ENCODE measurements around the gene STYXL1.

Gene STYXL1

DNA sequence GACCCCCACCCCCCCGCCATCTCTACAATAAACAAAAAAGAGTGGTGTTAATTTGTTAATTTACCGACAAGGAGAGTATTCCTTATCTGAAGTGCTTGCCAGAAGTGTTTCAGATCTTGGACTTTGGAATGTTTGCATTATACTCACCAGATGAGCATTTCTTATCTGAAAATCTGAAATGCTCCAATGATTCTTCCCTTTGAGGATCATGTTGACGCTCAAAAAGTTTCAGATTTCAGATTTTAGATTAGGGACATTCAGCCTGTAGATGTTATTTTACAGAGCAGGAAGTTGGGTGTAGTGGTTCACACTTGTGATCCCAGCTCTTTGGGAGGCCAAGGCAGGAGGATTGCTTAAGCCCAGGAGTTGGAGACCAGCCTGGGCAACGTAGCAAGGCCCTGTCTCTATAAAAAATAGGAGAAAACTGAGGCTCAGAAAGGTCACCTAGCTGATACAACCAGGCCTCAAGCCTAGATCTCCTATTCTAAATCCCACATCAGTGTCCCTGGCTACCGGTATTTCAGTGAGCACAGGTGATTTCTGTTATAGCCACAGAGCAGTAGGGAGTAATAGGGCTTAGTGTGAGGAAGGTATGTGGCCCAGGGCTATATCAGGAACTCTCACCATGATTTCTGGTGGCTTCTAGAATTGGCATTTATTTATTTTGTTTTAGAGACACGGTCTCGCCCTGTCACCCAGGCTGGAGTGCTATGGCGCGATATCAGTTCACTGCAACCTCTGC is 88.8 kb downstream of the STYXL1 start:
- Histone ChIP-seq H3K27me3 (ENCODE audit: control insufficient read depth in 1 of 2, insufficient read depth in 2 of 2, low read length in 2 of 2) (no peaks in the 10 kb centered on the region), H3K4me1 (ENCODE audit: insufficient read depth, low read length) (no peaks in the 10 kb centered on the region), H3K36me3 (ENCODE audit: insufficient read depth, low read length) (peaks cover 32% of the 10 kb centered on the region), H3K4me3 (ENCODE audit: low read depth in 1 of 2, low read length in 2 of 2) (no peak overlapping the region), H3K27ac (ENCODE audit: low read depth, low read length) (no peak overlapping the region), H3K9me3 (ENCODE audit: low read length) (no peaks in the 10 kb centered on the region), H3K9ac (ENCODE audit: low read length) (no peak overlapping the region)

DNA sequence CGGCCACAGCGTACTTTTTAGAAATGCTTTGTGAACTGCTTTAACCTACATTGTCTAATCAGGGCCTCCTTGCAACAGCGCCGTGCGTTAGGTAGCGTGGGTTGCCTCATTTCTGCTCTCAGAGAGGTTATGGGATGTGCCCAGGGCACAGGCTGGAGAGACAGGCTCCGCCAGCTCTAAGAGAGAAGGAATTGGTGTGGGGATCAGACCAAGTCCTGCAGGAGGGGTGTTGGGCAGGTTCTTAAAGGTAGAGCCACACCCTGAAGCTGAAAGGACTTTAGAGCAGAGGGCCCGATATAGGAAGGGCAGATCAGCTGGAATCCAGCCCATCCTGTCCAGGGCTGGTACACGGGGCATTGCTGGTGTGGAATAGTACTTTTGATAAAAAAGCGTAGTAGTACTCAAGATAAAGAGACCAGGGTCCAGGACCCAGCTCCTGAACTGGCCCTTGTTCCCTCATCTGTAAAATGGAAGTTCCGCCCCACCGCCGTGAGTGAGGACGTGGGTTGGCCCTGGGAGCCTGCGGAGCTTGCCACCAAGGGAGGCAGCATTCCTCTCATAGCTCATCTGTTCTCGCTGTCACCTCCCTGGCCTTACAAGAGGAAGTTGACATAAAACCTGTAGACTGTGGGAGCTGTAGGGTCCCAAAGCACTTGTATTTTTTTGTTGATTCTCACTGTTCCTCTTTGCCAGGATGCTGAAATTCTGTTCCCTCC is 90.6 kb downstream of the STYXL1 start:
- H3K4me3 ChIP-seq (ENCODE audit: low read depth in 1 of 2, low read length in 2 of 2): no peak overlapping the region
- no peaks in the 10 kb centered on the region for H3K9me3 ChIP-seq (ENCODE audit: low read length)
- H3K9ac ChIP-seq (ENCODE audit: low read length): no peak overlapping the region
- H3K36me3 ChIP-seq (ENCODE audit: insufficient read depth, low read length): peaks cover 32% of the 10 kb centered on the region
- H3K4me1 ChIP-seq (ENCODE audit: insufficient read depth, low read length): no peaks in the 10 kb centered on the region
- H3K27ac ChIP-seq (ENCODE audit: low read depth, low read length): no peak overlapping the region
- no peaks in the 10 kb centered on the region for H3K27me3 ChIP-seq (ENCODE audit: control insufficient read depth in 1 of 2, insufficient read depth in 2 of 2, low read length in 2 of 2)

DNA sequence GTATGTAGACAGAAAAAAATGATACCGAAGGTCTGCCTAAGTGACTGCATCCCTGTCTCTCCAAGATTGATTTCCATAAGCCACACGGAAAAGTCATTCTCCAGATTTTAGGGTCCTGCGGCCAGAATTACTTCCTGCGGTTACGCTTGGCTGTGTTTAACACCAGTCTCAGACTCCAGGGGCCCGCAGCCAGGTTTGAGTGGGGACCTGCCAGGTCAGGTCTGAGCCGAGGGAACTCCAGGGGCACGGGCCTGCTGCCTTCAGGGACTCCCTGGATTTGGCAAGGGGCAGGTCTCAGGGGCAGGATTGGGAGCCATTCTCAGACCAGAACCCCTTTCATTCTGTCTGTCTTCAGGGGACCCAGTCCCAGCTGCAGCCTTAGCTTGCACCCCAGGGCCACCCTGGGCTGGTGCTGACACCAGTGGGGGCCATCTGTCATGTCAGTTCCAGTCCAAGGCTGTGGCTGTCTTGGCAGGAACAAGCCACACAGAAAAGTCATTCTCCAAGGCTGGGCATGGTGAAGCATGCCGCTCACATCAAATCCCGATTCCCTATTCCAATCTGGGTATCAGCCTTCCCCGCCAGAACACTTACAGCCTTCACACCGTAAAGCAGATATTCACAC is 92.4 kb downstream of the STYXL1 start:
- Histone ChIP-seq H3K36me3 (ENCODE audit: insufficient read depth, low read length) (peaks cover 32% of the 10 kb centered on the region), H3K27me3 (ENCODE audit: control insufficient read depth in 1 of 2, insufficient read depth in 2 of 2, low read length in 2 of 2) (no peaks in the 10 kb centered on the region), H3K9me3 (ENCODE audit: low read length) (no peaks in the 10 kb centered on the region), H3K9ac (ENCODE audit: low read length) (no peak overlapping the region), H3K4me1 (ENCODE audit: insufficient read depth, low read length) (no peaks in the 10 kb centered on the region), H3K27ac (ENCODE audit: low read depth, low read length) (no peak overlapping the region), H3K4me3 (ENCODE audit: low read depth in 1 of 2, low read length in 2 of 2) (no peak overlapping the region)

DNA sequence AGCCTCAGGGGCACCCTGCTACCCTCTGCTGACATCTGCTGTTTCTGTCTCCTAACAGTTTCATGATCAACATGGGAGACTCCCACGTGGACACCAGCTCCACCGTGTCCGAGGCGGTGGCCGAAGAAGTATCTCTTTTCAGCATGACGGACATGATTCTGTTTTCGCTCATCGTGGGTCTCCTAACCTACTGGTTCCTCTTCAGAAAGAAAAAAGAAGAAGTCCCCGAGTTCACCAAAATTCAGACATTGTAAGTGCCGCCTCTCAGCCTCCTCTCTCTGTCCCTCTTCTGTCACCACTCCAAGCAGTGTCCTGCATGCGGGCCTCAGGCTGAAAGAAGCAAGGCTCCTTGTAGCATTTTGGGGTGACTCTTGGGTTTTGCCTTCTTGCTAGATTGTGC is 93.9 kb downstream of the STYXL1 start:
- H3K36me3 ChIP-seq (ENCODE audit: insufficient read depth, low read length): peaks cover 32% of the 10 kb centered on the region
- no peaks in the 10 kb centered on the region for H3K27me3 ChIP-seq (ENCODE audit: control insufficient read depth in 1 of 2, insufficient read depth in 2 of 2, low read length in 2 of 2)
- H3K9me3 ChIP-seq (ENCODE audit: low read length): no peaks in the 10 kb centered on the region
- H3K4me3 ChIP-seq (ENCODE audit: low read depth in 1 of 2, low read length in 2 of 2): no peak overlapping the region
- no peak overlapping the region for H3K27ac ChIP-seq (ENCODE audit: low read depth, low read length)
- no peaks in the 10 kb centered on the region for H3K4me1 ChIP-seq (ENCODE audit: insufficient read depth, low read length)
- H3K9ac ChIP-seq (ENCODE audit: low read length): no peak overlapping the region

DNA sequence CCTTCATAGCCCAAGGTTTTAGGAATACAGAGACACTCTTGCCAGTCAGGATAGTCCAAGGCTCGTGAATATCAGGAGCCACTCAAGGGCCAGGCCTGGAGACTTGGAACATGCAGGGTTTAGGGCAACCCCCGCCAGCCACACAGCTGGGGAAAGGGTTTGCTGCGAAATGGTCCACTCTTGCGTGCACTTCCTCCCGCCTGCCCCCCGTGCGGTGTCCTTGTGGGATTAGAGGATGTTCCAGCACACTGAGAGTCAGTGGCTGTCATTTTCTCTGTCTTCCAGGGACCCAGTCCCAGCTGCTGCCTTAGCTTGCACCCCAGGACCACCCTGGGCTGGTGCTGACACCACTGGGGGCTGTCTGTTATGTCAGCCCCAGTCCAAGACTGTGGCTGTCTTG is 94.4 kb downstream of the STYXL1 start:
- H3K27me3 ChIP-seq (ENCODE audit: control insufficient read depth in 1 of 2, insufficient read depth in 2 of 2, low read length in 2 of 2): no peaks in the 10 kb centered on the region
- no peaks in the 10 kb centered on the region for H3K4me1 ChIP-seq (ENCODE audit: insufficient read depth, low read length)
- no peaks in the 10 kb centered on the region for H3K9me3 ChIP-seq (ENCODE audit: low read length)
- H3K36me3 ChIP-seq (ENCODE audit: insufficient read depth, low read length): peaks cover 29% of the 10 kb centered on the region
- H3K9ac ChIP-seq (ENCODE audit: low read length): no peak overlapping the region
- no peak overlapping the region for H3K27ac ChIP-seq (ENCODE audit: low read depth, low read length)
- no peak overlapping the region for H3K4me3 ChIP-seq (ENCODE audit: low read depth in 1 of 2, low read length in 2 of 2)

DNA sequence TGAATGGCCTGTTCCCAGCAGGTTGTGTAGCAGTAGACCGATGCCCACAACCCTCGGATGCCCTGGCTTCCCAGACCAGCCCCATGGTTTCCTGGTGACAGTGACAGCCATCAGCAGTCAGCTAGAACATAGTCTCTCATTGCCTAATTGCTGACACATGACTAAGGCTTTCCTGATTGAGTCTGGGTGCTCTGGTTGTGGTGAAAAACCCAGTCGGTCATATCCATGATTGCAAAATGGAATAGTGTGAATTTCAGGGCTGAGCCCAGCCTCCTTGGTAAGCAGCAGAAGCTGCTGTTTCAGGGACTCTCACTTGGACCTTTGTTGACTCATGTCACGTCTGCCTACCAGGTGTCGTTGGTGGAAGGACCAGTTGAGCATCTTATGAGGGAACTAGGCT is 96.3 kb downstream of the STYXL1 start:
- Histone ChIP-seq H3K27ac (ENCODE audit: low read depth, low read length) (no peak overlapping the region), H3K4me1 (ENCODE audit: insufficient read depth, low read length) (no peaks in the 10 kb centered on the region), H3K36me3 (ENCODE audit: insufficient read depth, low read length) (peaks cover 18% of the 10 kb centered on the region), H3K27me3 (ENCODE audit: control insufficient read depth in 1 of 2, insufficient read depth in 2 of 2, low read length in 2 of 2) (no peaks in the 10 kb centered on the region), H3K9ac (ENCODE audit: low read length) (no peak overlapping the region), H3K9me3 (ENCODE audit: low read length) (no peaks in the 10 kb centered on the region), H3K4me3 (ENCODE audit: low read depth in 1 of 2, low read length in 2 of 2) (no peak overlapping the region)

DNA sequence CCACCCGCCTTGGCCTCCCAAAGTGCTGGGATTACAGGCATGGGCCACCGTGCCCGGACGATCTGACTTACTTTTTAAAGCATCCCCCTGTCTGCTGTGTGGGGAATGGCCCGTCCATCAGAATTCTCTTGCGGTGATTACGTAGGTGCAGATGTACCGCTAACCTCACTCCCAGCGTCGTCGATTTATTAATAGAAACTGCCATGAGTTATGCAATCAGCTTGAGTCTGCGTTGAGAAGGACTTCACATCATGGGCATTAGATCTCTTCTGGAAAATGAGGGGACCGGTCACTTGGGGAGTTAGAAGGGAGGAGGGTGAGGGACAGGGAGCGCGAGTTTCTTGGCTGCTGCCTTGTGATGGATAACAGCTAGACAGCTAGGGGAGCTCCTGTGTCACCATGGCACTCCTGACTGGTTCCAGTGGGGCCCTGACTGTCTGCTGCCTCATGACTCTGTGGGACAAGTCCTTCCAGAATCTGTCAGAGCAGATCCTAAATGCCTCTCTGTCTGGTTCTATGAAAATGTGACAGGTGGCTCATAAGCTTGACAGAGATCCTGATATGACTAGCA is 97.6 kb downstream of the STYXL1 start:
- Histone ChIP-seq H3K4me3 (ENCODE audit: low read depth in 1 of 2, low read length in 2 of 2) (no peak overlapping the region), H3K27ac (ENCODE audit: low read depth, low read length) (no peak overlapping the region), H3K4me1 (ENCODE audit: insufficient read depth, low read length) (no peaks in the 10 kb centered on the region), H3K36me3 (ENCODE audit: insufficient read depth, low read length) (peaks cover 5% of the 10 kb centered on the region), H3K9me3 (ENCODE audit: low read length) (no peaks in the 10 kb centered on the region), H3K27me3 (ENCODE audit: control insufficient read depth in 1 of 2, insufficient read depth in 2 of 2, low read length in 2 of 2) (no peaks in the 10 kb centered on the region), H3K9ac (ENCODE audit: low read length) (no peak overlapping the region)

DNA sequence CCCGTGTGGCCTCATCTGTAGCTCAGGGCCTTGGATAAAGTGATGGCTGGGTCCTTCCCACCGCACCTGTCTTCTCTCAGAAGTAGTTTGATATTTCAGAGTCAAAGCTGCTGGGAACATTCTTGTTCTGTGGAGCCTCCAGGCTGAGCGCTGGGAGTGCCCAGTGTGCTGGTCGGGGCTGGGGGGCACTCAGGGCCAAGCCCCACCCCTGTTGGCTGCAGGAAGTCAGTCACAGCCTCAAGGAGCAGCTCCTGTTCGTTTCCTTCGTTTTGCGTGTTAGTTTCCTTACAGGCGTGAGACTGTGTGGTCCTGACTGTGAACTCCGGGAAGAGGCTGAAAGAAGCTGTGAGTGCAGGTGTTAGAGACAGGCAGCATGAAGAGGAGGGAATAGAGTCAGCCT is 99.6 kb downstream of the STYXL1 start:
- Histone ChIP-seq H3K9ac (ENCODE audit: low read length) (no peak overlapping the region), H3K27ac (ENCODE audit: low read depth, low read length) (no peak overlapping the region), H3K9me3 (ENCODE audit: low read length) (no peaks in the 10 kb centered on the region), H3K4me3 (ENCODE audit: low read depth in 1 of 2, low read length in 2 of 2) (no peak overlapping the region), H3K27me3 (ENCODE audit: control insufficient read depth in 1 of 2, insufficient read depth in 2 of 2, low read length in 2 of 2) (no peaks in the 10 kb centered on the region), H3K36me3 (ENCODE audit: insufficient read depth, low read length) (no peaks in the 10 kb centered on the region), H3K4me1 (ENCODE audit: insufficient read depth, low read length) (no peaks in the 10 kb centered on the region)
